OCI-LY7 (cell line): Measurements from ENCODE around the gene TTC7B. TPM values are rescaled to one million over a fixed set of nuclear protein-coding genes. Genes with fewer than 3 reads are reported as not detected.

ENCODE experiments used
- BruUV-seq: library from RNA; stranded (reverse); fragments of 400-500 nt; replicated peaks from 2 replicates; lab custom pipeline; 2021; lab: Mats Ljungman, UMichigan
- CTCF ChIA-PET: fragments of 300-600 bp; sonication (Branson Sonifier 250); formaldehyde crosslinking; loops from one replicate; lab custom pipeline; 2022; ENCODE audit warnings: antibody characterized with exemption; ENCODE audit not compliant: unreplicated experiment; lab: Charles Lee
- POLR2A ChIA-PET: fragments of 300-600 bp; sonication (Branson Sonifier 250); formaldehyde crosslinking; loops from one replicate; lab custom pipeline; 2022; ENCODE audit warnings: antibody characterized with exemption; lab: Charles Lee
- DNase-seq: peaks from one replicate; pipeline ENCODE4 v3.0.0-alpha.2; 2015; ENCODE audit warnings: low spot score
- H2AFZ ChIP-seq: fragments of 200-600 bp; sonication (generic), shearing (Covaris generic); 2 replicates; pipeline ENCODE4 v1.6.1; 2014; ENCODE audit warnings: mild to moderate bottlenecking, antibody characterized with exemption, low read length, moderate library complexity
- H3K27ac ChIP-seq: fragments of 200-600 bp; sonication (generic); 2 replicates; pipeline ENCODE4 v1.5.1; 2014; ENCODE audit warnings: mixed run types, low read depth, mild to moderate bottlenecking, moderate library complexity, low read length, inconsistent platforms; ENCODE audit not compliant: poor library complexity, severe bottlenecking
- H3K36me3 ChIP-seq: fragments of 200-600 bp; sonication (generic); 2 replicates; pipeline ENCODE4 v1.6.1; 2014; ENCODE audit warnings: mild to moderate bottlenecking, antibody characterized with exemption, low read length, moderate library complexity, mixed read lengths; ENCODE audit not compliant: insufficient read depth
- H3K4me1 ChIP-seq: fragments of 200-600 bp; sonication (generic); 2 replicates; pipeline ENCODE4 v1.5.1; 2014; ENCODE audit warnings: mild to moderate bottlenecking, low read length; ENCODE audit not compliant: insufficient read depth, poor library complexity, severe bottlenecking
- H3K4me2 ChIP-seq: fragments of 200-600 bp; sonication (generic); 2 replicates; pipeline ENCODE4 v1.6.1; 2014; ENCODE audit warnings: mild to moderate bottlenecking, low read length
- H3K4me3 ChIP-seq: fragments of 200-600 bp; sonication (generic); 2 replicates; pipeline ENCODE4 v1.5.1; 2014; ENCODE audit warnings: mild to moderate bottlenecking, low read depth, low read length; ENCODE audit not compliant: poor library complexity, severe bottlenecking
- H3K79me2 ChIP-seq: fragments of 200-600 bp; sonication (generic); 2 replicates; pipeline ENCODE4 v1.6.1; 2016; ENCODE audit warnings: low read depth, mild to moderate bottlenecking, low read length, moderate library complexity, mixed read lengths; ENCODE audit not compliant: insufficient read depth
- H3K9me2 ChIP-seq: fragments of 200-600 bp; sonication (generic); 2 replicates; pipeline ENCODE4 v1.6.1; 2016; ENCODE audit warnings: mild to moderate bottlenecking, low read length, mixed read lengths; ENCODE audit not compliant: insufficient read depth
- H3K9me3 ChIP-seq: fragments of 200-600 bp; sonication (generic); 2 replicates; pipeline ENCODE4 v1.6.1; 2014; ENCODE audit warnings: mild to moderate bottlenecking, mixed run types, low read length, mixed read lengths
- H4K20me1 ChIP-seq: fragments of 200-600 bp; sonication (generic); 2 replicates; pipeline ENCODE4 v1.6.1; 2014; ENCODE audit warnings: mild to moderate bottlenecking, antibody characterized with exemption, low read length, moderate library complexity, mixed read lengths; ENCODE audit not compliant: insufficient read depth
- EZH2phosphoT487 ChIP-seq: fragments of 200-600 bp; sonication (generic); IDR thresholded peaks from 2 replicates; pipeline ENCODE4 v1.6.1; 2018; ENCODE audit warnings: low read depth, borderline replicate concordance, mild to moderate bottlenecking, mixed run types, antibody characterized with exemption, low read length, moderate library complexity, mixed read lengths
- intact Hi-C: fragments of 100-400 bp; cut with micrococcal nuclease; formaldehyde crosslinking; loops from one replicate; pipeline ENCODE4 v1.10.0; 2022; ENCODE audit not compliant: unreplicated experiment
- total RNA-seq, 2 experiments: library from RNA; depleted of rRNA in 1 of 2; stranded (reverse); fragments of >200 nt in 1 of 2; shearing (Covaris generic) in 1 of 2; gene quantifications; 2 replicates each; pipeline ENCODE4 v1.2.3, GENCODE V29; 2014 to 2022
- TF ChIP-seq, protein P1 (sequence below): fragments of 200-600 bp; sonication (generic); conservative IDR thresholded peaks from 2 replicates; pipeline ENCODE4 v1.5.1; 2014; ENCODE audit warnings: mild to moderate bottlenecking, antibody characterized with exemption, low read length, moderate library complexity, mixed read lengths

Gene TTC7B
- total RNA-seq, 2 experiments from 2014 or later, result 0.19 to 0.51 TPM

GRCh38 chr14:90489306-90489705, 326.9 kb downstream of the TTC7B start:
- H3K4me2 ChIP-seq, result no peak overlapping the region
- no peaks in the 10 kb centered on the region for H3K9me2 ChIP-seq
- H3K9me3 ChIP-seq, result no peaks in the 10 kb centered on the region
- H3K4me1 ChIP-seq, result no peaks in the 10 kb centered on the region
- no peak for DNase-seq
- no peaks in the 10 kb centered on the region for H3K36me3 ChIP-seq
- intact Hi-C loops, result no loop called here
- TF ChIP-seq EZH2phosphoT487, result no peak
- TF ChIP-seq, protein P1, sequence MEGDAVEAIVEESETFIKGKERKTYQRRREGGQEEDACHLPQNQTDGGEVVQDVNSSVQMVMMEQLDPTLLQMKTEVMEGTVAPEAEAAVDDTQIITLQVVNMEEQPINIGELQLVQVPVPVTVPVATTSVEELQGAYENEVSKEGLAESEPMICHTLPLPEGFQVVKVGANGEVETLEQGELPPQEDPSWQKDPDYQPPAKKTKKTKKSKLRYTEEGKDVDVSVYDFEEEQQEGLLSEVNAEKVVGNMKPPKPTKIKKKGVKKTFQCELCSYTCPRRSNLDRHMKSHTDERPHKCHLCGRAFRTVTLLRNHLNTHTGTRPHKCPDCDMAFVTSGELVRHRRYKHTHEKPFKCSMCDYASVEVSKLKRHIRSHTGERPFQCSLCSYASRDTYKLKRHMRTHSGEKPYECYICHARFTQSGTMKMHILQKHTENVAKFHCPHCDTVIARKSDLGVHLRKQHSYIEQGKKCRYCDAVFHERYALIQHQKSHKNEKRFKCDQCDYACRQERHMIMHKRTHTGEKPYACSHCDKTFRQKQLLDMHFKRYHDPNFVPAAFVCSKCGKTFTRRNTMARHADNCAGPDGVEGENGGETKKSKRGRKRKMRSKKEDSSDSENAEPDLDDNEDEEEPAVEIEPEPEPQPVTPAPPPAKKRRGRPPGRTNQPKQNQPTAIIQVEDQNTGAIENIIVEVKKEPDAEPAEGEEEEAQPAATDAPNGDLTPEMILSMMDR, result no peak
- H3K79me2 ChIP-seq, result no peaks in the 10 kb centered on the region
- no peaks in the 10 kb centered on the region for H4K20me1 ChIP-seq
- BruUV-seq, result no TSS peak
- ChIA-PET CTCF (no interaction called here), POLR2A (no interaction called here)
- H3K27ac ChIP-seq, result no peak overlapping the region
- no peak overlapping the region for H2AFZ ChIP-seq
- H3K4me3 ChIP-seq, result no peak overlapping the region

DNA sequence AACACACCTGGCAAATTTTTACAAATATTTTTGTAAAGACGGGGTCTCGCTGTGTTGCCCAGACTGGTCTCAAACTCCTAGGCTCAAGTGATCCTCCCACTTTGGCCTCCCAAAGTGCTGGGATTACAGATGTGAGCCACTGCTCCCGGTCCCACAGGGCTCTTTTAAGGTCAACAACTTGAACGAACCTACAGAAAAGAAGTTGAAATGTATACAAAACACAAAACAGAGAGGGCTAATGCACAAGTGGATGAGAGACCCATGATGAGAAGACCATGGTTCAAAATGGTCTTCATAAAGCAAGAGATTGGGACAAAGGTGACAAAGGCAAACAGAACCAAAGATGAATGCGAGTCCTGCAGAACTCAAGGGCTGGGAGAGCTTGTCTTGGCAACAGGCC, 328.0 kb downstream of the TTC7B start:
- H3K4me2 ChIP-seq, result no peak overlapping the region
- POLR2A ChIA-PET, result no interaction called here
- no peak overlapping the region for H3K27ac ChIP-seq
- no TSS peak for BruUV-seq
- DNase-seq, result no peak
- no peaks in the 10 kb centered on the region for H3K9me2 ChIP-seq
- no peaks in the 10 kb centered on the region for H3K36me3 ChIP-seq
- no peak overlapping the region for H2AFZ ChIP-seq
- TF ChIP-seq, protein P1, result no peak
- no peak for TF ChIP-seq EZH2phosphoT487
- H3K9me3 ChIP-seq, result no peaks in the 10 kb centered on the region
- H4K20me1 ChIP-seq, result no peaks in the 10 kb centered on the region
- no peaks in the 10 kb centered on the region for H3K4me1 ChIP-seq
- intact Hi-C loops, result no loop called here
- CTCF ChIA-PET, result no interaction called here
- H3K4me3 ChIP-seq, result no peak overlapping the region
- H3K79me2 ChIP-seq, result no peaks in the 10 kb centered on the region

GRCh38 chr14:90487462-90487861, 328.8 kb downstream of the TTC7B start:
- H2AFZ ChIP-seq, result no peak overlapping the region
- H3K4me3 ChIP-seq, result no peak overlapping the region
- no peaks in the 10 kb centered on the region for H3K79me2 ChIP-seq
- no peaks in the 10 kb centered on the region for H3K9me3 ChIP-seq
- BruUV-seq, result no TSS peak
- intact Hi-C loops, result no loop called here
- no peak for DNase-seq
- no peaks in the 10 kb centered on the region for H3K36me3 ChIP-seq
- H3K4me2 ChIP-seq, result no peak overlapping the region
- H3K9me2 ChIP-seq, result no peaks in the 10 kb centered on the region
- ChIA-PET POLR2A (no interaction called here), CTCF (no interaction called here)
- no peak overlapping the region for H3K27ac ChIP-seq
- no peaks in the 10 kb centered on the region for H3K4me1 ChIP-seq
- H4K20me1 ChIP-seq, result no peaks in the 10 kb centered on the region
- no peak for TF ChIP-seq EZH2phosphoT487
- TF ChIP-seq, protein P1, result no peak
